HG02973 (cell line): ENCODE data around the gene GIMAP6.
"Not testable (repeated sequence)": the region's sequence is repeated elsewhere in the genome, so short reads cannot be mapped to it uniquely, and the experiment has no call there.

Experiments used
- ATAC-seq: cut with Tn5 transposase; IDR thresholded peaks from one replicate; pipeline ENCODE4 v1.9.1; 2021; ENCODE audit warnings: moderate library complexity; ENCODE audit not compliant: unreplicated experiment

The GIMAP6 gene

GRCh38 chr7:150586068-150586784, 46.0 kb downstream of the GIMAP6 start:
- ATAC-seq = no peak

GRCh38 chr7:150585199-150585598, 47.0 kb downstream of the GIMAP6 start:
- ATAC-seq = no peak

- no peak for ATAC-seq
Observed at GRCh38 chr7:150580638-150581394, 51.4 kb downstream of the GIMAP6 start.

- not testable (repeated sequence) for ATAC-seq
Observed at GRCh38 chr7:150579979-150580637, 52.1 kb downstream of the GIMAP6 start.
